GM21447 (cell line): Measurements from ENCODE around the gene HS6ST2.

Source experiments
- ATAC-seq: cut with Tn5 transposase; IDR thresholded peaks from one replicate; pipeline ENCODE4 v1.9.1; 2021; ENCODE audit not compliant: unreplicated experiment

The HS6ST2 gene

GRCh38 chrX:132745593-132745992 lies 212.8 kb downstream of the HS6ST2 start:
- no peak for ATAC-seq

- ATAC-seq = no peak
Observed at GRCh38 chrX:132744470-132744869, 214.0 kb downstream of the HS6ST2 start.

- ATAC-seq = no peak
Observed at GRCh38 chrX:132743086-132743485, 215.3 kb downstream of the HS6ST2 start.

GRCh38 chrX:132742246-132742645 lies 216.2 kb downstream of the HS6ST2 start:
- ATAC-seq = no peak

- ATAC-seq = no peak
Observed at GRCh38 chrX:132741689-132742088, 216.7 kb downstream of the HS6ST2 start.

GRCh38 chrX:132740316-132741123 lies 217.9 kb downstream of the HS6ST2 start:
- ATAC-seq = no peak

GRCh38 chrX:132738951-132739350 lies 219.5 kb downstream of the HS6ST2 start:
- no peak for ATAC-seq

GRCh38 chrX:132737743-132738142 lies 220.7 kb downstream of the HS6ST2 start:
- ATAC-seq = no peak

GRCh38 chrX:132732236-132732635 lies 226.2 kb downstream of the HS6ST2 start:
- ATAC-seq = no peak

GRCh38 chrX:132730726-132731125 lies 227.7 kb downstream of the HS6ST2 start:
- ATAC-seq = no peak

- ATAC-seq = no peak
Observed at GRCh38 chrX:132730266-132730665, 228.2 kb downstream of the HS6ST2 start.

GRCh38 chrX:132728296-132728695 lies 230.1 kb downstream of the HS6ST2 start:
- ATAC-seq = no peak

- ATAC-seq = no peak
Observed at GRCh38 chrX:132718431-132718958, 239.9 kb downstream of the HS6ST2 start.

- no peak for ATAC-seq
Observed at GRCh38 chrX:132716006-132716405, 242.4 kb downstream of the HS6ST2 start.

- no peak for ATAC-seq
Observed at GRCh38 chrX:132714913-132715312, 243.5 kb downstream of the HS6ST2 start.

GRCh38 chrX:132712350-132712749 lies 246.1 kb downstream of the HS6ST2 start:
- no peak for ATAC-seq

GRCh38 chrX:132710656-132711155 lies 247.7 kb downstream of the HS6ST2 start:
- no peak for ATAC-seq

GRCh38 chrX:132708529-132708928 lies 249.9 kb downstream of the HS6ST2 start:
- ATAC-seq = no peak

GRCh38 chrX:132704769-132705168 lies 253.7 kb downstream of the HS6ST2 start:
- no peak for ATAC-seq

GRCh38 chrX:132694382-132694781 lies 264.0 kb downstream of the HS6ST2 start:
- ATAC-seq = no peak

GRCh38 chrX:132692526-132692925 lies 265.9 kb downstream of the HS6ST2 start:
- no peak for ATAC-seq

GRCh38 chrX:132692066-132692465 lies 266.4 kb downstream of the HS6ST2 start:
- ATAC-seq = no peak
